Endothelial cell of umbilical vein (primary cell): ENCODE results near the gene ST6GAL1. TPM values are rescaled to one million over a fixed set of nuclear protein-coding genes. Genes with fewer than 3 reads are reported as not detected.

ENCODE experiments used
- BruUV-seq: library from RNA; stranded (reverse); fragments of 400-500 nt; replicated peaks from 2 replicates; lab custom pipeline; 2021; lab: Mats Ljungman, UMichigan
- CTCF ChIA-PET: fragments of 300-600, 350-600 bp; sonication (Branson Sonifier 250); formaldehyde crosslinking; loops from one replicate; lab custom pipeline; 2021; ENCODE audit warnings: antibody characterized with exemption, inconsistent platforms; lab: Charles Lee
- POLR2A ChIA-PET: fragments of 300-600, 350-600 bp; sonication (Branson Sonifier 250); formaldehyde crosslinking; loops from one replicate; lab custom pipeline; 2021; ENCODE audit warnings: antibody characterized with exemption, inconsistent platforms; lab: Charles Lee
- DNase-seq: peaks from one replicate; pipeline ENCODE4 v3.0.0-alpha.2; 2011; ENCODE audit warnings: low read depth, low spot score
- FAIRE-seq: peaks from 2 replicates; lab custom pipeline; 2011; peaks lifted over from hg19 to GRCh38; lab: Jason Lieb, UNC
- H2AFZ ChIP-seq: 2 replicates; pipeline ENCODE4 v1.6.0; 2012; ENCODE audit warnings: low read depth, low read length, control low read depth, inconsistent platforms
- H3K27ac ChIP-seq: 2 replicates; pipeline ENCODE4 v1.5.1; 2011; ENCODE audit warnings: low read depth, mild to moderate bottlenecking, control low read depth, low read length, moderate library complexity; ENCODE audit not compliant: insufficient read depth
- H3K27me3 ChIP-seq, 2 experiments: 2 replicates each; pipeline versions ENCODE4 v1.6.0 to v1.6.1; 2011; ENCODE audit warnings: low read length in 2 of 2, mixed read lengths in 1 of 2; ENCODE audit not compliant: control insufficient read depth in 2 of 2, insufficient read depth in 2 of 2
- H3K36me3 ChIP-seq, 2 experiments: 2 replicates in 1 of 2; 3 replicates in 1 of 2; pipeline ENCODE4 v1.5.1; 2011; ENCODE audit warnings: low read length in 2 of 2, mild to moderate bottlenecking in 1 of 2, moderate library complexity in 1 of 2; ENCODE audit not compliant: control insufficient read depth in 2 of 2, insufficient read depth in 2 of 2; ENCODE audit errors: extremely low read depth in 1 of 2
- H3K4me1 ChIP-seq: 3 replicates; pipeline ENCODE4 v1.5.1; 2011; ENCODE audit warnings: mild to moderate bottlenecking, low read length; ENCODE audit not compliant: control insufficient read depth, insufficient read depth; ENCODE audit errors: extremely low read depth
- H3K4me2 ChIP-seq: 2 replicates; pipeline ENCODE4 v1.6.1; 2011; ENCODE audit warnings: low read length, control low read depth, mixed read lengths; ENCODE audit not compliant: insufficient read depth
- H3K4me3 ChIP-seq, 3 experiments: fragments of 200-600 bp in 1 of 3; sonication (generic), shearing (Covaris generic) in 1 of 3; replicated peaks in 1 of 3; 2 replicates each; pipeline ENCODE4 v1.5.1; 2011 to 2016; ENCODE audit warnings: control low read depth in 3 of 3, low read length in 3 of 3, mild to moderate bottlenecking in 2 of 3, inconsistent platforms in 1 of 3, low read depth in 1 of 3, moderate library complexity in 1 of 3; ENCODE audit not compliant: insufficient read depth in 1 of 3
- H3K79me2 ChIP-seq: 2 replicates; pipeline ENCODE4 v1.6.0; 2012; ENCODE audit warnings: low read length, inconsistent platforms; ENCODE audit not compliant: control insufficient read depth, insufficient read depth
- H3K9ac ChIP-seq: replicated peaks from 2 replicates; pipeline ENCODE3; 2011; ENCODE audit warnings: low read length, control low read depth; ENCODE audit not compliant: insufficient read depth; ENCODE audit errors: extremely low read depth
- H3K9me1 ChIP-seq: replicated peaks from 3 replicates; pipeline ENCODE4 v1.6.0; 2011; ENCODE audit warnings: mild to moderate bottlenecking, low read length; ENCODE audit not compliant: control insufficient read depth, insufficient read depth; ENCODE audit errors: extremely low read depth
- H3K9me3 ChIP-seq: replicated peaks from 2 replicates; pipeline ENCODE4 v1.5.1; 2012; ENCODE audit warnings: low read length, inconsistent platforms; ENCODE audit not compliant: control insufficient read depth, insufficient read depth
- H4K20me1 ChIP-seq: replicated peaks from 2 replicates; pipeline ENCODE3; 2011; ENCODE audit warnings: mild to moderate bottlenecking, low read length; ENCODE audit not compliant: control insufficient read depth, insufficient read depth; ENCODE audit errors: extremely low read depth
- EZH2 ChIP-seq: IDR thresholded peaks from 2 replicates; pipeline ENCODE4 v1.6.1; 2012; ENCODE audit warnings: borderline replicate concordance, low read depth, mild to moderate bottlenecking, moderate library complexity, low read length, inconsistent platforms; ENCODE audit not compliant: severe bottlenecking
- JUN ChIP-seq: IDR thresholded peaks from 2 replicates; pipeline ENCODE4 v1.6.1; 2011; ENCODE audit warnings: borderline replicate concordance, low read depth; ENCODE audit not compliant: insufficient read length, insufficient read depth
- MYC ChIP-seq: IDR thresholded peaks from one replicate; pipeline ENCODE4 v1.6.1; 2011; ENCODE audit warnings: mild to moderate bottlenecking, low read depth, low read length
- POLR2A ChIP-seq: IDR thresholded peaks from 2 replicates; pipeline ENCODE4 v1.6.1; 2012; ENCODE audit warnings: low read depth, mild to moderate bottlenecking, control low read depth, low read length
- POLR2AphosphoS5 ChIP-seq: IDR thresholded peaks from 2 replicates; pipeline ENCODE4 v1.6.1; 2012; ENCODE audit warnings: low read depth, mild to moderate bottlenecking, control low read depth, low read length, moderate library complexity; ENCODE audit not compliant: insufficient read depth
- dilution Hi-C: fragments of 300-500 bp; cut with MboI; formaldehyde crosslinking; loops from one replicate; pipeline ENCODE4 v1.15.0; 2019; ENCODE audit warnings: low sequenced_read_pairs; ENCODE audit not compliant: extremely low pct_ligation_motif_present
- intact Hi-C: fragments of 100-400 bp; cut with micrococcal nuclease; formaldehyde crosslinking; loops from one replicate; pipeline ENCODE4 v1.10.0; 2022
- polyA plus RNA-seq, 4 experiments: library from polyadenylated mRNA; depleted of rRNA in 3 of 4; stranded (reverse) in 3 of 4; unstranded in 1 of 4; fragments of >200 nt; gene quantifications; 2 replicates each; pipeline versions ENCODE4 v1.2.1 to v1.2.3, GENCODE V29; 2011 to 2012; ENCODE audit warnings: missing spikeins in 1 of 4
- total RNA-seq: library from RNA; stranded (reverse); gene quantifications from 2 replicates; pipeline ENCODE4 v1.2.3, GENCODE V29; 2021
- TF ChIP-seq, protein P1 (sequence below): IDR thresholded peaks from 2 replicates; pipeline ENCODE4 v1.6.1; 2011; ENCODE audit not compliant: insufficient read depth, insufficient read length
- TF ChIP-seq, protein P2 (sequence below), 2 donors: IDR thresholded peaks; 1 replicate in 1 of 2; 2 replicates in 1 of 2; pipeline ENCODE4 v1.5.1; 2011; ENCODE audit warnings: low read length in 2 of 2, mild to moderate bottlenecking in 2 of 2, moderate library complexity in 2 of 2, control low read depth in 1 of 2, inconsistent platforms in 1 of 2, low read depth in 1 of 2; ENCODE audit not compliant: insufficient read depth in 1 of 2; ENCODE audit errors: extremely low read depth in 1 of 2

The ST6GAL1 gene
- total and polyA plus RNA-seq, 2 donors (not counting 3 experiments of a cell fraction or from before 2014, with no cell fraction given), result 63.9 to 101 TPM

DNA sequence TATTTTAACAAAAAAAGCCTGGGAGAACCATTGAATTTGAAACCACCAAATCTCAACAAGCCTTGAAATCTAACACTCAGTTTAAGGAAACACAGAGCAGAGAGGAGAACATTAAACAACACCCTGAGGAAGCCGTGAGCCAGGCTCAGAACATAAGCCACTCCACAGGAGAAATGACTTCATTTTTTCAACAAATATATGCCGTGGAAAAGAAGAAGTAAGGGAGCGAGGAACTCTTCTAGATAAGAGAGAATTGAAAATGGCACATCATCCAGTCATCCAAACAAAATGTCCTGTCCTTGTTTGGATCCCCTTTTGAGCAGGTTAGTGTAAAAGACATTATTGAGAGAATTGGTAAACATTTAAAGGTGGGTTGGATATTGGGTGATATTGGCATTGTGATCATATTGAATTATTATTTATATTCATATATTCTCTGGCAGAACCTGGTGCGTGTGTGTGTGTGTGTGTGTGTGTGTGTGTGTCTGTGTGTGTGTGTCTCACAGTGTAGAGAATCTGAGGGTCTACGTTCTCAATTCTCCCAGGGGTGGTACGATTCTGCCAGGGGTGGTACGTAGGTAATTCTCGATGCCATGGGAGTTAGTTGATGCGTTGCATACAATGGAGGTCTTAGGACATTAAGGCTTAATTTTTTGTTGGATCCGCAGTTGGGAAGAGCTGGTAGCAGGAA, 94.4 kb downstream of the ST6GAL1 start:
- Histone ChIP-seq H3K27me3 (no peaks in the 10 kb centered on the region), H3K27ac (no peak overlapping the region), H3K79me2 (peaks cover 2% of the 10 kb centered on the region), H4K20me1 (peaks cover 1% of the 10 kb centered on the region), H3K9me1 (no peaks in the 10 kb centered on the region), H3K9ac (no peak overlapping the region), H3K4me3 (no peak overlapping the region), H3K4me2 (no peak overlapping the region), H3K9me3 (no peaks in the 10 kb centered on the region), H3K4me1 (no peaks in the 10 kb centered on the region), H2AFZ (no peak overlapping the region), H3K36me3 (no peaks in the 10 kb centered on the region)
- no TSS peak for BruUV-seq
- DNase-seq (no peak), FAIRE-seq (no peak)
- intact Hi-C loops (no loop called here), dilution Hi-C loops (no loop called here)
- CTCF ChIA-PET, result no interaction called here
- POLR2A ChIA-PET, result no interaction called here
- TF ChIP-seq EZH2, result no peak
- no peak for TF ChIP-seq JUN
- TF ChIP-seq MYC, result no peak
- TF ChIP-seq POLR2AphosphoS5, result no peak
- no peak for TF ChIP-seq POLR2A

DNA sequence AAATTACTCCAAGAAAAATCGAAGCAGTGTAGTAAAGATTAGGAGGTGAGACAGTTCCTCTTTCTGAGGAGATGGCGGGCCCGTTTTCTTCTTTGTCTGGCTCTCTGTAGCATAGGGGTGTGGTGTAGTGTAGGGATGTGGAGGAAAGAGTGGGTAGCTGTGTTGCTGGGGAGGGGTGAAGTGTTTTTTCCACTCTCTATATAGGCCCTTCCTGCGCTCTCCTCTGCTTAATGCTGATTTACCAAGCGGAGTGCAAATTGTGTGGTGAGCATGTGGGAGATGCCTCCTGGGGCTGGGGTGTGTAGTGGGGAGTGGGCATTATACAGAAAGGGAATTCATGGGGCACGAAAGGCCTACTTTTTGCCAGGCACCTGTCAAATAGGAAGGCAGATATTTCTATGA, 94.9 kb downstream of the ST6GAL1 start:
- no TSS peak for BruUV-seq
- Histone ChIP-seq H3K4me2 (no peak overlapping the region), H3K9me1 (no peaks in the 10 kb centered on the region), H3K27me3 (no peaks in the 10 kb centered on the region), H2AFZ (no peak overlapping the region), H3K9ac (no peak overlapping the region), H3K9me3 (no peaks in the 10 kb centered on the region), H3K36me3 (no peaks in the 10 kb centered on the region), H3K79me2 (peaks cover 3% of the 10 kb centered on the region), H3K27ac (no peak overlapping the region), H3K4me3 (no peak overlapping the region), H3K4me1 (no peaks in the 10 kb centered on the region), H4K20me1 (peaks cover 3% of the 10 kb centered on the region)
- POLR2A ChIA-PET, result no interaction called here
- TF ChIP-seq, protein P1, sequence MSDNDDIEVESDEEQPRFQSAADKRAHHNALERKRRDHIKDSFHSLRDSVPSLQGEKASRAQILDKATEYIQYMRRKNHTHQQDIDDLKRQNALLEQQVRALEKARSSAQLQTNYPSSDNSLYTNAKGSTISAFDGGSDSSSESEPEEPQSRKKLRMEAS, result no peak
- TF ChIP-seq EZH2, result no peak
- no peak for TF ChIP-seq POLR2A
- no peak for TF ChIP-seq MYC
- TF ChIP-seq POLR2AphosphoS5, result no peak
- TF ChIP-seq, protein P2, sequence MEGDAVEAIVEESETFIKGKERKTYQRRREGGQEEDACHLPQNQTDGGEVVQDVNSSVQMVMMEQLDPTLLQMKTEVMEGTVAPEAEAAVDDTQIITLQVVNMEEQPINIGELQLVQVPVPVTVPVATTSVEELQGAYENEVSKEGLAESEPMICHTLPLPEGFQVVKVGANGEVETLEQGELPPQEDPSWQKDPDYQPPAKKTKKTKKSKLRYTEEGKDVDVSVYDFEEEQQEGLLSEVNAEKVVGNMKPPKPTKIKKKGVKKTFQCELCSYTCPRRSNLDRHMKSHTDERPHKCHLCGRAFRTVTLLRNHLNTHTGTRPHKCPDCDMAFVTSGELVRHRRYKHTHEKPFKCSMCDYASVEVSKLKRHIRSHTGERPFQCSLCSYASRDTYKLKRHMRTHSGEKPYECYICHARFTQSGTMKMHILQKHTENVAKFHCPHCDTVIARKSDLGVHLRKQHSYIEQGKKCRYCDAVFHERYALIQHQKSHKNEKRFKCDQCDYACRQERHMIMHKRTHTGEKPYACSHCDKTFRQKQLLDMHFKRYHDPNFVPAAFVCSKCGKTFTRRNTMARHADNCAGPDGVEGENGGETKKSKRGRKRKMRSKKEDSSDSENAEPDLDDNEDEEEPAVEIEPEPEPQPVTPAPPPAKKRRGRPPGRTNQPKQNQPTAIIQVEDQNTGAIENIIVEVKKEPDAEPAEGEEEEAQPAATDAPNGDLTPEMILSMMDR (IDR thresholded peaks at IDR 0.05; ENCODE audit: extremely low read depth in 1 of 2, insufficient read depth in 1 of 2, low read depth in 1 of 2, low read length in 2 of 2), result no peak
- TF ChIP-seq JUN, result no peak
- CTCF ChIA-PET, result no interaction called here
- FAIRE-seq, result no peak
- intact Hi-C loops (no loop called here), dilution Hi-C loops (no loop called here)
- DNase-seq, result no peak
